ENCODE data around the gene TRAF3.

TRAF3 gene

GRCh38 chr14:102903248-102903888 is 126.1 kb downstream of the TRAF3 start:
- Mint-ChIP-seq H3K9me3 (no peaks in the 10 kb centered on the region), H3K27ac (ENCODE audit: low read depth) (peak overlapping the region; percentile 67), H3K36me3 (ENCODE audit: insufficient read depth) (peaks cover 34% of the 10 kb centered on the region), H3K4me1 (peaks cover 27% of the 10 kb centered on the region), H3K4me3 (no peak overlapping the region), H3K27me3 (no peaks in the 10 kb centered on the region)
- ATAC-seq (replicated peaks; ENCODE audit: extremely low read depth, poor library complexity, severe bottlenecking) (no peak), DNase-seq (ENCODE audit: low spot score in 2 of 2) (no peak)

GRCh38 chr14:102903889-102904512 is 126.8 kb downstream of the TRAF3 start:
- Mint-ChIP-seq H3K9me3 (no peaks in the 10 kb centered on the region), H3K27me3 (no peaks in the 10 kb centered on the region), H3K27ac (ENCODE audit: low read depth) (peak overlapping the region; percentile 67), H3K36me3 (ENCODE audit: insufficient read depth) (peaks cover 34% of the 10 kb centered on the region), H3K4me1 (peaks cover 27% of the 10 kb centered on the region), H3K4me3 (no peak overlapping the region)
- ATAC-seq (replicated peaks; ENCODE audit: extremely low read depth, poor library complexity, severe bottlenecking): no peak
- DNase-seq (ENCODE audit: low spot score in 2 of 2): no peak

GRCh38 chr14:102905116-102906108 is 128.2 kb downstream of the TRAF3 start:
- Mint-ChIP-seq H3K27ac (ENCODE audit: low read depth) (peak overlapping the region; percentile 65), H3K36me3 (ENCODE audit: insufficient read depth) (peaks cover 34% of the 10 kb centered on the region), H3K4me1 (peaks cover 27% of the 10 kb centered on the region), H3K4me3 (no peak overlapping the region), H3K27me3 (no peaks in the 10 kb centered on the region), H3K9me3 (no peaks in the 10 kb centered on the region)
- no peak for ATAC-seq (replicated peaks; ENCODE audit: extremely low read depth, poor library complexity, severe bottlenecking)
- DNase-seq (ENCODE audit: low spot score in 2 of 2): no peak

GRCh38 chr14:102906616-102907302 is 129.5 kb downstream of the TRAF3 start:
- H3K27ac Mint-ChIP-seq (ENCODE audit: low read depth): no peak overlapping the region
- no peak for DNase-seq (ENCODE audit: low spot score in 2 of 2)
- no peak overlapping the region for H3K4me3 Mint-ChIP-seq
- no peak for ATAC-seq (replicated peaks; ENCODE audit: extremely low read depth, poor library complexity, severe bottlenecking)
- H3K36me3 Mint-ChIP-seq (ENCODE audit: insufficient read depth): peaks cover 31% of the 10 kb centered on the region
- H3K4me1 Mint-ChIP-seq: peaks cover 18% of the 10 kb centered on the region
- H3K27me3 Mint-ChIP-seq: no peaks in the 10 kb centered on the region
- no peaks in the 10 kb centered on the region for H3K9me3 Mint-ChIP-seq

GRCh38 chr14:102907303-102907844 is 130.1 kb downstream of the TRAF3 start:
- no peaks in the 10 kb centered on the region for H3K27me3 Mint-ChIP-seq
- no peak overlapping the region for H3K4me3 Mint-ChIP-seq
- no peak overlapping the region for H3K27ac Mint-ChIP-seq (ENCODE audit: low read depth)
- H3K4me1 Mint-ChIP-seq: peaks cover 16% of the 10 kb centered on the region
- DNase-seq (ENCODE audit: low spot score in 2 of 2) (no peak), ATAC-seq (replicated peaks; ENCODE audit: extremely low read depth, poor library complexity, severe bottlenecking) (no peak)
- no peaks in the 10 kb centered on the region for H3K9me3 Mint-ChIP-seq
- H3K36me3 Mint-ChIP-seq (ENCODE audit: insufficient read depth): peaks cover 31% of the 10 kb centered on the region

- Mint-ChIP-seq H3K4me1 (peaks cover 8% of the 10 kb centered on the region), H3K36me3 (ENCODE audit: insufficient read depth) (peaks cover 31% of the 10 kb centered on the region), H3K4me3 (no peak overlapping the region), H3K27ac (ENCODE audit: low read depth) (no peak overlapping the region), H3K9me3 (no peaks in the 10 kb centered on the region), H3K27me3 (no peaks in the 10 kb centered on the region)
- DNase-seq (ENCODE audit: low spot score in 2 of 2): no peak
- ATAC-seq (replicated peaks; ENCODE audit: extremely low read depth, poor library complexity, severe bottlenecking): no peak
Observed at GRCh38 chr14:102907980-102908730, 130.9 kb downstream of the TRAF3 start.

- Mint-ChIP-seq H3K9me3 (no peaks in the 10 kb centered on the region), H3K4me3 (no peak overlapping the region), H3K36me3 (ENCODE audit: insufficient read depth) (peaks cover 28% of the 10 kb centered on the region), H3K27ac (ENCODE audit: low read depth) (no peak overlapping the region), H3K27me3 (no peaks in the 10 kb centered on the region), H3K4me1 (peaks cover under 1% of the 10 kb centered on the region)
- DNase-seq (ENCODE audit: low spot score in 2 of 2) (no peak), ATAC-seq (replicated peaks; ENCODE audit: extremely low read depth, poor library complexity, severe bottlenecking) (no peak)
Observed at GRCh38 chr14:102908766-102909455, 131.7 kb downstream of the TRAF3 start.

GRCh38 chr14:102909462-102909861 is 132.2 kb downstream of the TRAF3 start:
- Mint-ChIP-seq H3K9me3 (no peaks in the 10 kb centered on the region), H3K4me1 (no peaks in the 10 kb centered on the region), H3K27ac (ENCODE audit: low read depth) (no peak overlapping the region), H3K27me3 (no peaks in the 10 kb centered on the region), H3K4me3 (no peak overlapping the region), H3K36me3 (ENCODE audit: insufficient read depth) (peaks cover 25% of the 10 kb centered on the region)
- DNase-seq (ENCODE audit: low spot score in 2 of 2) (no peak), ATAC-seq (replicated peaks; ENCODE audit: extremely low read depth, poor library complexity, severe bottlenecking) (no peak)

GRCh38 chr14:102909911-102910310 is 132.7 kb downstream of the TRAF3 start:
- no peak overlapping the region for H3K4me3 Mint-ChIP-seq
- H3K27ac Mint-ChIP-seq (ENCODE audit: low read depth): no peak overlapping the region
- ATAC-seq (replicated peaks; ENCODE audit: extremely low read depth, poor library complexity, severe bottlenecking) (no peak), DNase-seq (ENCODE audit: low spot score in 2 of 2) (no peak)
- no peaks in the 10 kb centered on the region for H3K27me3 Mint-ChIP-seq
- H3K9me3 Mint-ChIP-seq: no peaks in the 10 kb centered on the region
- H3K4me1 Mint-ChIP-seq: no peaks in the 10 kb centered on the region
- peaks cover 25% of the 10 kb centered on the region for H3K36me3 Mint-ChIP-seq (ENCODE audit: insufficient read depth)

GRCh38 chr14:102910442-102910841 is 133.2 kb downstream of the TRAF3 start:
- no peak for DNase-seq (ENCODE audit: low spot score in 2 of 2)
- no peak overlapping the region for H3K4me3 Mint-ChIP-seq
- H3K27ac Mint-ChIP-seq (ENCODE audit: low read depth): no peak overlapping the region
- H3K4me1 Mint-ChIP-seq: no peaks in the 10 kb centered on the region
- no peaks in the 10 kb centered on the region for H3K9me3 Mint-ChIP-seq
- ATAC-seq (replicated peaks; ENCODE audit: extremely low read depth, poor library complexity, severe bottlenecking): no peak
- no peaks in the 10 kb centered on the region for H3K27me3 Mint-ChIP-seq
- peaks cover 22% of the 10 kb centered on the region for H3K36me3 Mint-ChIP-seq (ENCODE audit: insufficient read depth)

GRCh38 chr14:102911541-102911951 is 134.3 kb downstream of the TRAF3 start:
- Mint-ChIP-seq H3K27ac (ENCODE audit: low read depth) (no peak overlapping the region), H3K36me3 (ENCODE audit: insufficient read depth) (peaks cover 17% of the 10 kb centered on the region), H3K27me3 (no peaks in the 10 kb centered on the region), H3K9me3 (no peaks in the 10 kb centered on the region), H3K4me3 (no peak overlapping the region), H3K4me1 (no peaks in the 10 kb centered on the region)
- DNase-seq (ENCODE audit: low spot score in 2 of 2): no peak
- no peak for ATAC-seq (replicated peaks; ENCODE audit: extremely low read depth, poor library complexity, severe bottlenecking)

Measured in central memory CD8-positive, alpha-beta T cell (primary cell).